ENCODE results near the gene FN1.

DNA sequence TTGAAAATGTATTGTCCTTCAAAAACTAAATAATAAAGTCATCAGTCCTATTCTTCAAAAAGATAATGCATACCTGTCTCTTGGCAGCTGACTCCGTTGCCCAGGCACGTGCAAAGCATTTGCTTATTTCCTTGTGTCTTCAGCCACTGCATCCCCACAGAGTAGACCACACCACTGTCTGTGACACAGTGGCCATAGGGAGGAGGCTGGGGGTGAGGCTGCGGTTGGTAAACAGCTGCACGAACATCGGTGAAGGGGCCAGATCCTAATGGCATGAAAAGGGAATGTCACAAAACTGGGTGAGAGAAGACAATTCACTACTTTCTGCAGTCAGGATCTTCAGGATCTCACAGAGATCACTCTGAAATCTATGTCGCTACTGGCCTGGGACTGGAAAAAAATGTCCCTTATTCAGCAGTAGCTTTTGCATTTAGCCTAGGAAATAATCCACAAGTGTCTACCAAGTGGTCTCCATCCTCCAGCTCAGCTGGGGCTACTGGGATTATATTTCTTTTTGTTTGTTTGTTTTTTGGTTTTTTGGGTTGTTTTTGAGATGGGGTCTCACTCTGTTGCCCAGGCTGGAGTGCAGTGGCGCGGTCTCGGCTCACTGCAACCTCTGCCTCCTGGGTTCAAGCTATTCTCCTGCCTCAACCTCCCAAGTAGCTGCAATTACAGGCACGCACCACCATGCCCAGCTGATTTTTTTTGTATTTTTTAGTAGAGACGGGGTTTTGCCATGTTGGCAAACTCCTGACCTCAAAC, 10.7 kb downstream of the FN1 start:
- TF ChIP-seq, protein P1, sequence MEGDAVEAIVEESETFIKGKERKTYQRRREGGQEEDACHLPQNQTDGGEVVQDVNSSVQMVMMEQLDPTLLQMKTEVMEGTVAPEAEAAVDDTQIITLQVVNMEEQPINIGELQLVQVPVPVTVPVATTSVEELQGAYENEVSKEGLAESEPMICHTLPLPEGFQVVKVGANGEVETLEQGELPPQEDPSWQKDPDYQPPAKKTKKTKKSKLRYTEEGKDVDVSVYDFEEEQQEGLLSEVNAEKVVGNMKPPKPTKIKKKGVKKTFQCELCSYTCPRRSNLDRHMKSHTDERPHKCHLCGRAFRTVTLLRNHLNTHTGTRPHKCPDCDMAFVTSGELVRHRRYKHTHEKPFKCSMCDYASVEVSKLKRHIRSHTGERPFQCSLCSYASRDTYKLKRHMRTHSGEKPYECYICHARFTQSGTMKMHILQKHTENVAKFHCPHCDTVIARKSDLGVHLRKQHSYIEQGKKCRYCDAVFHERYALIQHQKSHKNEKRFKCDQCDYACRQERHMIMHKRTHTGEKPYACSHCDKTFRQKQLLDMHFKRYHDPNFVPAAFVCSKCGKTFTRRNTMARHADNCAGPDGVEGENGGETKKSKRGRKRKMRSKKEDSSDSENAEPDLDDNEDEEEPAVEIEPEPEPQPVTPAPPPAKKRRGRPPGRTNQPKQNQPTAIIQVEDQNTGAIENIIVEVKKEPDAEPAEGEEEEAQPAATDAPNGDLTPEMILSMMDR (IDR thresholded peaks at IDR 0.05): no peak
- TF ChIP-seq POLR2A (IDR thresholded peaks at IDR 0.05) (no peak), EP300 (IDR thresholded peaks at IDR 0.05) (no peak)
